ENCODE results near the gene RAD23A.
"Not testable (repeated sequence)": the region's sequence is repeated elsewhere in the genome, so short reads cannot be mapped to it uniquely, and the experiment has no call there.

The RAD23A gene

GRCh38 chr19:12956446-12957388 lies 11.1 kb downstream of the RAD23A start, which contains the start of gene GADD45GIP1:
GADD45GIP1 (minus strand) TSS chr19:12957223; CDS start chr19:12957212, 11 bp downstream.
- peak within 1 kb of the TSS; percentile 88 to 91 (median 89) for H3K27ac Mint-ChIP-seq
- H3K9me3 Mint-ChIP-seq = no peaks in the 10 kb centered on the region
- TF ChIP-seq CTCF (IDR thresholded peaks at IDR 0.05; ENCODE audit: unreplicated experiment in 3 of 3) = no peak
- H3K36me3 Mint-ChIP-seq (ENCODE audit: low read depth) = peaks cover 24% of the 10 kb centered on the region
- peaks cover 4% of the 10 kb centered on the region for H3K27me3 Mint-ChIP-seq (ENCODE audit: low read depth)
- peaks cover 40% of the 10 kb centered on the region for H3K4me1 Mint-ChIP-seq
- peak within 1 kb of the TSS; percentile 86 to 91 (median 88) for H3K4me3 Mint-ChIP-seq

- Mint-ChIP-seq H3K36me3 (ENCODE audit: low read depth) (peaks cover 19% of the 10 kb centered on the region), H3K27ac (peak overlapping the region; percentile 59 to 89 (median 81)), H3K4me1 (peaks cover 38% of the 10 kb centered on the region), H3K4me3 (peak overlapping the region; percentile 86 to 89 (median 88))
- H3K27me3 Mint-ChIP-seq (ENCODE audit: low read depth); H3K9me3 Mint-ChIP-seq: not testable (repeated sequence)
These were observed 11.8 kb downstream of the RAD23A start for GRCh38 chr19:12957389-12957952.

- TF ChIP-seq CTCF (IDR thresholded peaks at IDR 0.05; ENCODE audit: unreplicated experiment in 3 of 3) = no peak
- H3K27ac Mint-ChIP-seq = no peak overlapping the region
- H3K9me3 Mint-ChIP-seq = no peaks in the 10 kb centered on the region
- H3K36me3 Mint-ChIP-seq (ENCODE audit: low read depth) = peaks cover 11% of the 10 kb centered on the region
- H3K27me3 Mint-ChIP-seq (ENCODE audit: low read depth) = peaks cover 12% of the 10 kb centered on the region
- peaks cover 18% of the 10 kb centered on the region for H3K4me1 Mint-ChIP-seq
- no peak overlapping the region for H3K4me3 Mint-ChIP-seq
These were observed 13.8 kb downstream of the RAD23A start for GRCh38 chr19:12959481-12959880.

GRCh38 chr19:12965017-12965811 lies 19.6 kb downstream of the RAD23A start:
- peaks cover 12% of the 10 kb centered on the region for H3K27me3 Mint-ChIP-seq (ENCODE audit: low read depth)
- H3K9me3 Mint-ChIP-seq = no peaks in the 10 kb centered on the region
- peak overlapping the region in 2 of 3 experiments; percentile 14 to 21 for H3K27ac Mint-ChIP-seq
- peak; percentile 93 to 98 (median 96) for TF ChIP-seq CTCF (IDR thresholded peaks at IDR 0.05; ENCODE audit: unreplicated experiment in 3 of 3)
- H3K36me3 Mint-ChIP-seq (ENCODE audit: low read depth) = no peaks in the 10 kb centered on the region
- peak overlapping the region; percentile 81 to 91 (median 87) for H3K4me3 Mint-ChIP-seq
- no peaks in the 10 kb centered on the region for H3K4me1 Mint-ChIP-seq

GRCh38 chr19:12965812-12966135 lies 20.1 kb downstream of the RAD23A start:
- H3K4me3 Mint-ChIP-seq = peak overlapping the region; percentile 73 to 81 (median 73)
- H3K27me3 Mint-ChIP-seq (ENCODE audit: low read depth) = peaks cover 12% of the 10 kb centered on the region

More at GRCh38 chr19:12965812-12966135, 20.1 kb downstream of the RAD23A start:
- no peak for TF ChIP-seq CTCF (IDR thresholded peaks at IDR 0.05; ENCODE audit: unreplicated experiment in 3 of 3)
- Mint-ChIP-seq H3K36me3 (ENCODE audit: low read depth) (no peaks in the 10 kb centered on the region), H3K4me1 (no peaks in the 10 kb centered on the region), H3K9me3 (no peaks in the 10 kb centered on the region), H3K27ac (no peak overlapping the region)

Measured in nephron (organoid).